A673 (cell line): ENCODE data around the gene MYRIP. TPM values are rescaled to one million over a fixed set of nuclear protein-coding genes. Genes with fewer than 3 reads are reported as not detected.

Experiments
- BruUV-seq: library from RNA; stranded (reverse); fragments of 400-500 nt; replicated peaks from 2 replicates; lab custom pipeline; 2021; lab: Mats Ljungman, UMichigan
- CTCF ChIA-PET: fragments of 300-600 bp; sonication (Branson Sonifier 250); formaldehyde crosslinking; loops from one replicate; lab custom pipeline; 2022; ENCODE audit warnings: antibody characterized with exemption; lab: Charles Lee
- POLR2A ChIA-PET: fragments of 300-600 bp; sonication (Branson Sonifier 250); formaldehyde crosslinking; loops from one replicate; lab custom pipeline; 2022; ENCODE audit warnings: antibody characterized with exemption; ENCODE audit not compliant: low non-redundant PET; lab: Charles Lee
- DNase-seq: peaks from one replicate; pipeline ENCODE4 v3.0.0-alpha.2; 2015; ENCODE audit warnings: low spot score
- H3K27ac ChIP-seq: fragments of 200-600 bp; sonication (generic); 2 replicates; pipeline ENCODE4 v1.5.1; 2016; ENCODE audit warnings: mixed run types, low read depth, mild to moderate bottlenecking, mixed read lengths, antibody characterized with exemption, low read length; ENCODE audit not compliant: poor library complexity, severe bottlenecking
- H3K27me3 ChIP-seq: fragments of 200-600 bp; sonication (generic); replicated peaks from 2 replicates; pipeline ENCODE4 v1.6.1; 2017; ENCODE audit warnings: mixed run types, low read depth, mild to moderate bottlenecking, mixed read lengths, antibody characterized with exemption, low read length; ENCODE audit not compliant: insufficient read depth, poor library complexity
- H3K36me3 ChIP-seq: fragments of 200-600 bp; sonication (generic); 2 replicates; pipeline ENCODE4 v1.6.1; 2016; ENCODE audit warnings: mixed run types, mild to moderate bottlenecking, mixed read lengths, antibody characterized with exemption, low read length; ENCODE audit not compliant: insufficient read depth, poor library complexity, severe bottlenecking
- H3K4me1 ChIP-seq: fragments of 200-600 bp; sonication (generic); 2 replicates; pipeline ENCODE4 v1.6.1; 2017; ENCODE audit warnings: mixed run types, mild to moderate bottlenecking, mixed read lengths, antibody characterized with exemption, low read length; ENCODE audit not compliant: insufficient read depth, poor library complexity, severe bottlenecking
- H3K4me3 ChIP-seq: fragments of 200-600 bp; sonication (generic); 2 replicates; pipeline ENCODE4 v1.5.1; 2016; ENCODE audit warnings: low read depth, mixed run types, mild to moderate bottlenecking, mixed read lengths, low read length; ENCODE audit not compliant: poor library complexity, severe bottlenecking
- H3K9me3 ChIP-seq: fragments of 200-600 bp; sonication (generic); 2 replicates; pipeline ENCODE4 v1.6.1; 2016; ENCODE audit warnings: mixed run types, low read depth, mild to moderate bottlenecking, mixed read lengths, antibody characterized with exemption, low read length; ENCODE audit not compliant: poor library complexity, severe bottlenecking
- CTCF ChIP-seq: fragments of 300-800, 200-600 bp; sonication (generic); conservative IDR thresholded peaks from 2 replicates; pipeline ENCODE4 v1.5.1; 2017; ENCODE audit warnings: low read depth, mild to moderate bottlenecking, antibody characterized with exemption, low read length, moderate library complexity, mixed read lengths
- EZH2 ChIP-seq: fragments of 200-600 bp; sonication (generic); IDR thresholded peaks from 2 replicates; pipeline ENCODE4 v1.6.1; 2017; ENCODE audit warnings: borderline replicate concordance, low read depth, mild to moderate bottlenecking, mixed read lengths, antibody characterized with exemption, low read length; ENCODE audit not compliant: poor library complexity, severe bottlenecking
- intact Hi-C: fragments of 100-400 bp; cut with micrococcal nuclease; formaldehyde crosslinking; loops from one replicate; pipeline ENCODE4 v1.10.0; 2022; ENCODE audit not compliant: unreplicated experiment
- total RNA-seq: library from RNA; stranded (reverse); gene quantifications from 2 replicates; pipeline ENCODE4 v1.2.3, GENCODE V29; 2021

MYRIP gene
- total RNA-seq, 1 experiment from 2014 or later: not detected

GRCh38 chr3:40307176-40307575, 497.8 kb downstream of the MYRIP start:
- TF ChIP-seq CTCF (no peak), EZH2 (no peak)
- intact Hi-C loops: no loop called here
- ChIA-PET CTCF (no interaction called here), POLR2A (no interaction called here)
- H3K9me3 ChIP-seq: no peaks in the 10 kb centered on the region
- no peak for DNase-seq
- no peak overlapping the region for H3K4me3 ChIP-seq
- H3K27ac ChIP-seq: no peak overlapping the region
- H3K4me1 ChIP-seq: peaks cover 9% of the 10 kb centered on the region
- H3K27me3 ChIP-seq: no peaks in the 10 kb centered on the region
- H3K36me3 ChIP-seq: peaks cover 14% of the 10 kb centered on the region
- BruUV-seq: no TSS peak

- H3K4me3 ChIP-seq: peak overlapping the region; percentile 84
- intact Hi-C loops: no loop called here
- no peak for TF ChIP-seq EZH2
- TF ChIP-seq CTCF: no peak
- CTCF ChIA-PET: interaction anchor here (0.6 kb wide), 1 partner anchor 1162 kb away, joined by 4 read pairs; no protein-coding TSS in a partner anchor
- no peaks in the 10 kb centered on the region for H3K27me3 ChIP-seq
- BruUV-seq: no TSS peak
- POLR2A ChIA-PET: no interaction called here
- peak; percentile 6 for DNase-seq
- H3K36me3 ChIP-seq: peaks cover 20% of the 10 kb centered on the region
- peak overlapping the region; percentile 93 for H3K27ac ChIP-seq
- no peaks in the 10 kb centered on the region for H3K9me3 ChIP-seq
- H3K4me1 ChIP-seq: peaks cover 16% of the 10 kb centered on the region
These were observed 499.5 kb downstream of the MYRIP start for GRCh38 chr3:40308725-40309417.

- ChIA-PET POLR2A (no interaction called here), CTCF (interaction anchor here (0.6 kb wide), 1 partner anchor 1163 kb away, joined by 4 read pairs; no protein-coding TSS in a partner anchor)
- no TSS peak for BruUV-seq
- TF ChIP-seq EZH2: no peak
- peak; percentile 68 for TF ChIP-seq CTCF
- Histone ChIP-seq H3K4me1 (peaks cover 21% of the 10 kb centered on the region), H3K27ac (peak within 1 kb of the TSS; percentile 93), H3K9me3 (no peaks in the 10 kb centered on the region), H3K4me3 (peak within 1 kb of the TSS; percentile 84), H3K36me3 (peaks cover 20% of the 10 kb centered on the region), H3K27me3 (no peaks in the 10 kb centered on the region)
- intact Hi-C loops: no loop called here
- peak; percentile 94 for DNase-seq
These were observed 500.1 kb downstream of the MYRIP start, which contains the start of gene EIF1B for GRCh38 chr3:40309418-40309924. Gene EIF1B (plus strand): TSS chr3:40309707. CDS start chr3:40309942, 235 bp downstream.
